ENCODE measurements around the gene TMEM14C.

Gene TMEM14C

DNA sequence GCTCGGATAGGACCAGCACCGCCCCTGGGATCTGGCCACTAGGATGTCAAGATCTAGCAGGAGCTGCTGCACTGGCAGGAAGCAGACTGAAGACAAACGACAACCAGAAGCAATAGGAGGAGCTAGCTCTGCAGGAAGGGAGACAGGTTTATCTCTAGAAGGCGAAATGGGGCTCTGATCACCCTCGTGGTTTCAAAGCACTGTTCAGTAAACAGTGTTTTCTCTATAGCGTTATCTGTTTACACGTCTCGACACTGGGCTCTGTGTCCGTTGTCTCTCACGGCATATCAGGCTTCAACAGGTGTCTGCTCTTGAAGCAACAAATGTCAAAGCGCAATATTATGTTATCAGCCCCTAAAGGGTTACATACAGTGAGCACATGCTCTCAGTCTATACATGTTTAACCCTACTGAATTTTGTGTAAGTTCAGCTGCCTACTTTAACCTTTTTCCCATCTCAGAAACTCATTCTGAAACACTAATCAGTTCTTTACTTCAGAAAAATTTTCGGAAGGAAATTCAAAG lies 48.6 kb downstream of the TMEM14C start:
- DNase-seq, result peak; percentile 94

DNA sequence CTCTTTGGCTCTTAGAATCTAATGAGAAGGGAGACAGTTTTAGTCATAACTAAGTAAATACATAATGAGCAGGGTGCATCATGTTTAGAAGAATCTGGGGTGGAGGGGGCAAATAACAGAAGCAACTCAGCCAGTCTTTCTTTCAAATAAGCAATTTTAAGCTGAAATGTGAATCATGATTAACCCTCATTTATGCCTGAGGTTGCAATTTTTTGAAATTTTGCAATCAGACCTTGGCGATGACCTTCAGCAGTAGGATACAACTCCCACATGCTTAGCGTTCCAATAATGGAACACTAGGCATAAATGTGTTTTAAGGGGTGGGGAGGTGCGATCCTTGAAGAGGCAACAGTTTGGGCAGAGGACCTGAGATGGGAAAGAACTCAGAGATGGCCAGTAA lies 55.4 kb downstream of the TMEM14C start:
- no peak for DNase-seq

DNA sequence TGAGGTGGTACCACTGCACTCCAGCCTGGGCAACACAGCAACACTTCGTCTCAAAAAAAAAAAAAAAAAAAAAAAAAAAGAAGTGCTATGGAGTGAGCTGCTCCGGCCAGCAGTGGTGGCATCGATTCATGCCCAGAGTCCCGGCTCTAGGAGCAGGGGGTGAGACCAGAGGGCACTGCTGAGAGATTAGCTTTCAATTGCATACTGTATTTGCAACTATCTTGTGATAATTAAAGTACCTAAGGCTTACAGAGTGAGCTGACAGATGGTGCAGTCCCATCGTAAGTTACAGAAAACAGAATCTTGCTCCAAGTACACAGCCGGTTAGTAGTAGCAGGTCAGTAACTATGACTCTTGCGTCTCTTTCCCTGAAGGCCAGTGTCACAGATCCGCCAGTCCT lies 56.2 kb downstream of the TMEM14C start:
- DNase-seq, result no peak

Data from hematopoietic multipotent progenitor cell treated with erythropoietin and hydrocortisone succinate and interleukin-3 and kit ligand, for 6 days (in vitro differentiated cells).